ENCODE results near the gene GRN.

- TF ChIP-seq, protein P1, sequence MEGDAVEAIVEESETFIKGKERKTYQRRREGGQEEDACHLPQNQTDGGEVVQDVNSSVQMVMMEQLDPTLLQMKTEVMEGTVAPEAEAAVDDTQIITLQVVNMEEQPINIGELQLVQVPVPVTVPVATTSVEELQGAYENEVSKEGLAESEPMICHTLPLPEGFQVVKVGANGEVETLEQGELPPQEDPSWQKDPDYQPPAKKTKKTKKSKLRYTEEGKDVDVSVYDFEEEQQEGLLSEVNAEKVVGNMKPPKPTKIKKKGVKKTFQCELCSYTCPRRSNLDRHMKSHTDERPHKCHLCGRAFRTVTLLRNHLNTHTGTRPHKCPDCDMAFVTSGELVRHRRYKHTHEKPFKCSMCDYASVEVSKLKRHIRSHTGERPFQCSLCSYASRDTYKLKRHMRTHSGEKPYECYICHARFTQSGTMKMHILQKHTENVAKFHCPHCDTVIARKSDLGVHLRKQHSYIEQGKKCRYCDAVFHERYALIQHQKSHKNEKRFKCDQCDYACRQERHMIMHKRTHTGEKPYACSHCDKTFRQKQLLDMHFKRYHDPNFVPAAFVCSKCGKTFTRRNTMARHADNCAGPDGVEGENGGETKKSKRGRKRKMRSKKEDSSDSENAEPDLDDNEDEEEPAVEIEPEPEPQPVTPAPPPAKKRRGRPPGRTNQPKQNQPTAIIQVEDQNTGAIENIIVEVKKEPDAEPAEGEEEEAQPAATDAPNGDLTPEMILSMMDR (IDR thresholded peaks at IDR 0.05; ENCODE audit: borderline replicate concordance, extremely low read depth, low read length, poor library complexity, severe bottlenecking): no peak
- no peak for TF ChIP-seq EZH2 (IDR thresholded peaks at IDR 0.05; ENCODE audit: borderline replicate concordance, low read depth, low read length, severe bottlenecking)
Measured at GRCh38 chr17:44326861-44327444, 18.1 kb upstream of the GRN start.
